GM12878 (cell line): ENCODE measurements around the gene KIF21B. TPM values are rescaled to one million over a fixed set of nuclear protein-coding genes. Genes with fewer than 3 reads are reported as not detected.

ENCODE experiments used
- BCL11A ChIP-seq: IDR thresholded peaks from 2 replicates; pipeline ENCODE4 v1.6.1; 2011; ENCODE audit warnings: low read depth, low read length
- CHD4 ChIP-seq: fragments of 200-600 bp; sonication (generic); IDR thresholded peaks from 2 replicates; pipeline ENCODE4 v1.6.1; 2016; ENCODE audit warnings: mild to moderate bottlenecking
- polyA plus RNA-seq, 11 experiments: library from polyadenylated mRNA; depleted of rRNA in 4 of 11; unstranded in 6 of 11; stranded (reverse) in 5 of 11; fragments of >200 nt; fragmentation: Nextera tagmentation in 4 of 11; fragmentation: Illumina TruSeq in 1 of 11; extraction: Ambion mirVana in 4 of 11; extraction: Trizol in 1 of 11; gene quantifications; 1 replicate in 1 of 11; 2 replicates in 10 of 11; pipeline versions ENCODE4 v1.2.1 to v1.2.3, GENCODE V29; 2011 to 2016; ENCODE audit warnings: inconsistent platforms in 2 of 11, missing spikeins in 2 of 11, low read depth in 1 of 11
- total RNA-seq, 4 experiments: library from RNA; depleted of rRNA in 3 of 4; stranded (reverse); fragments of >200 nt in 3 of 4; fragmentation: Illumina TruSeq in 1 of 4; extraction: Trizol in 1 of 4; gene quantifications; 2 replicates each; pipeline versions ENCODE4 v1.2.1 to v1.2.3, GENCODE V29; 2013 to 2021
- TF ChIP-seq, protein P1 (sequence below): fragments of 450-650 bp; IDR thresholded peaks from 2 replicates; pipeline ENCODE4 v1.6.1; 2017; ENCODE audit warnings: mild to moderate bottlenecking, moderate library complexity
- TF ChIP-seq, protein P2 (sequence below): fragments of 450-650 bp; formaldehyde crosslinking; IDR thresholded peaks from 2 replicates; pipeline ENCODE4 v1.5.0; 2022; ENCODE audit warnings: mild to moderate bottlenecking, missing genetic modification characterization
- TF ChIP-seq, protein P3 (sequence below): fragments of 450-650 bp; IDR thresholded peaks from 2 replicates; pipeline ENCODE4 v1.6.1; 2017; ENCODE audit warnings: low read depth, mild to moderate bottlenecking, moderate library complexity

Gene KIF21B
- total and polyA plus RNA-seq, 10 of the 15 experiments (the other 5 are each of a cell fraction or from before 2014, with no cell fraction given) = 2.3 to 47.7 (median 12.6) TPM

- TF ChIP-seq, protein P1, sequence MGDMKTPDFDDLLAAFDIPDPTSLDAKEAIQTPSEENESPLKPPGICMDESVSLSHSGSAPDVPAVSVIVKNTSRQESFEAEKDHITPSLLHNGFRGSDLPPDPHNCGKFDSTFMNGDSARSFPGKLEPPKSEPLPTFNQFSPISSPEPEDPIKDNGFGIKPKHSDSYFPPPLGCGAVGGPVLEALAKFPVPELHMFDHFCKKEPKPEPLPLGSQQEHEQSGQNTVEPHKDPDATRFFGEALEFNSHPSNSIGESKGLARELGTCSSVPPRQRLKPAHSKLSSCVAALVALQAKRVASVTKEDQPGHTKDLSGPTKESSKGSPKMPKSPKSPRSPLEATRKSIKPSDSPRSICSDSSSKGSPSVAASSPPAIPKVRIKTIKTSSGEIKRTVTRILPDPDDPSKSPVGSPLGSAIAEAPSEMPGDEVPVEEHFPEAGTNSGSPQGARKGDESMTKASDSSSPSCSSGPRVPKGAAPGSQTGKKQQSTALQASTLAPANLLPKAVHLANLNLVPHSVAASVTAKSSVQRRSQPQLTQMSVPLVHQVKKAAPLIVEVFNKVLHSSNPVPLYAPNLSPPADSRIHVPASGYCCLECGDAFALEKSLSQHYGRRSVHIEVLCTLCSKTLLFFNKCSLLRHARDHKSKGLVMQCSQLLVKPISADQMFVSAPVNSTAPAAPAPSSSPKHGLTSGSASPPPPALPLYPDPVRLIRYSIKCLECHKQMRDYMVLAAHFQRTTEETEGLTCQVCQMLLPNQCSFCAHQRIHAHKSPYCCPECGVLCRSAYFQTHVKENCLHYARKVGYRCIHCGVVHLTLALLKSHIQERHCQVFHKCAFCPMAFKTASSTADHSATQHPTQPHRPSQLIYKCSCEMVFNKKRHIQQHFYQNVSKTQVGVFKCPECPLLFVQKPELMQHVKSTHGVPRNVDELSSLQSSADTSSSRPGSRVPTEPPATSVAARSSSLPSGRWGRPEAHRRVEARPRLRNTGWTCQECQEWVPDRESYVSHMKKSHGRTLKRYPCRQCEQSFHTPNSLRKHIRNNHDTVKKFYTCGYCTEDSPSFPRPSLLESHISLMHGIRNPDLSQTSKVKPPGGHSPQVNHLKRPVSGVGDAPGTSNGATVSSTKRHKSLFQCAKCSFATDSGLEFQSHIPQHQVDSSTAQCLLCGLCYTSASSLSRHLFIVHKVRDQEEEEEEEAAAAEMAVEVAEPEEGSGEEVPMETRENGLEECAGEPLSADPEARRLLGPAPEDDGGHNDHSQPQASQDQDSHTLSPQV = no peak
- TF ChIP-seq CHD4 = no peak
- TF ChIP-seq BCL11A = no peak
- TF ChIP-seq, protein P2, sequence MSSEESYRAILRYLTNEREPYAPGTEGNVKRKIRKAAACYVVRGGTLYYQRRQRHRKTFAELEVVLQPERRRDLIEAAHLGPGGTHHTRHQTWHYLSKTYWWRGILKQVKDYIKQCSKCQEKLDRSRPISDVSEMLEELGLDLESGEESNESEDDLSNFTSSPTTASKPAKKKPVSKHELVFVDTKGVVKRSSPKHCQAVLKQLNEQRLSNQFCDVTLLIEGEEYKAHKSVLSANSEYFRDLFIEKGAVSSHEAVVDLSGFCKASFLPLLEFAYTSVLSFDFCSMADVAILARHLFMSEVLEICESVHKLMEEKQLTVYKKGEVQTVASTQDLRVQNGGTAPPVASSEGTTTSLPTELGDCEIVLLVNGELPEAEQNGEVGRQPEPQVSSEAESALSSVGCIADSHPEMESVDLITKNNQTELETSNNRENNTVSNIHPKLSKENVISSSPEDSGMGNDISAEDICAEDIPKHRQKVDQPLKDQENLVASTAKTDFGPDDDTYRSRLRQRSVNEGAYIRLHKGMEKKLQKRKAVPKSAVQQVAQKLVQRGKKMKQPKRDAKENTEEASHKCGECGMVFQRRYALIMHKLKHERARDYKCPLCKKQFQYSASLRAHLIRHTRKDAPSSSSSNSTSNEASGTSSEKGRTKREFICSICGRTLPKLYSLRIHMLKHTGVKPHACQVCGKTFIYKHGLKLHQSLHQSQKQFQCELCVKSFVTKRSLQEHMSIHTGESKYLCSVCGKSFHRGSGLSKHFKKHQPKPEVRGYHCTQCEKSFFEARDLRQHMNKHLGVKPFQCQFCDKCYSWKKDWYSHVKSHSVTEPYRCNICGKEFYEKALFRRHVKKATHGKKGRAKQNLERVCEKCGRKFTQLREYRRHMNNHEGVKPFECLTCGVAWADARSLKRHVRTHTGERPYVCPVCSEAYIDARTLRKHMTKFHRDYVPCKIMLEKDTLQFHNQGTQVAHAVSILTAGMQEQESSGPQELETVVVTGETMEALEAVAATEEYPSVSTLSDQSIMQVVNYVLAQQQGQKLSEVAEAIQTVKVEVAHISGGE = no peak
- TF ChIP-seq, protein P3, sequence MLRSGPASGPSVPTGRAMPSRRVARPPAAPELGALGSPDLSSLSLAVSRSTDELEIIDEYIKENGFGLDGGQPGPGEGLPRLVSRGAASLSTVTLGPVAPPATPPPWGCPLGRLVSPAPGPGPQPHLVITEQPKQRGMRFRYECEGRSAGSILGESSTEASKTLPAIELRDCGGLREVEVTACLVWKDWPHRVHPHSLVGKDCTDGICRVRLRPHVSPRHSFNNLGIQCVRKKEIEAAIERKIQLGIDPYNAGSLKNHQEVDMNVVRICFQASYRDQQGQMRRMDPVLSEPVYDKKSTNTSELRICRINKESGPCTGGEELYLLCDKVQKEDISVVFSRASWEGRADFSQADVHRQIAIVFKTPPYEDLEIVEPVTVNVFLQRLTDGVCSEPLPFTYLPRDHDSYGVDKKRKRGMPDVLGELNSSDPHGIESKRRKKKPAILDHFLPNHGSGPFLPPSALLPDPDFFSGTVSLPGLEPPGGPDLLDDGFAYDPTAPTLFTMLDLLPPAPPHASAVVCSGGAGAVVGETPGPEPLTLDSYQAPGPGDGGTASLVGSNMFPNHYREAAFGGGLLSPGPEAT = no peak
Observed at GRCh38 chr1:200967693-200968468, 55.6 kb downstream of the KIF21B start (continued).
